ENCODE measurements around the gene H2AZ2.
A peak's percentile ranks its signal among the peaks of the same experiment; 100 is the strongest.
"Not testable (repeated sequence)": the region's sequence is repeated elsewhere in the genome, so short reads cannot be mapped to it uniquely, and the experiment has no call there.

H2AZ2 gene

GRCh38 chr7:44811093-44811492 is 36.8 kb downstream of the H2AZ2 start:
- DNase-seq, result no peak

- no peak for DNase-seq
These were observed 38.9 kb downstream of the H2AZ2 start for GRCh38 chr7:44808914-44809393.

- DNase-seq, result no peak
These were observed 41.9 kb downstream of the H2AZ2 start for GRCh38 chr7:44805950-44806349.

- not testable (repeated sequence) for DNase-seq
These were observed 43.9 kb downstream of the H2AZ2 start for GRCh38 chr7:44803828-44804519.

- no peak for DNase-seq
These were observed 45.4 kb downstream of the H2AZ2 start for GRCh38 chr7:44802418-44803025.

- no peak for DNase-seq
These were observed 46.0 kb downstream of the H2AZ2 start for GRCh38 chr7:44801890-44802289.

GRCh38 chr7:44799939-44800338 is 47.9 kb downstream of the H2AZ2 start:
- DNase-seq, result no peak

GRCh38 chr7:44798649-44799305 is 49.1 kb downstream of the H2AZ2 start:
- no peak for DNase-seq

- DNase-seq, result peak; percentile 56 to 69
These were observed 50.3 kb downstream of the H2AZ2 start for GRCh38 chr7:44797329-44798258.

GRCh38 chr7:44796504-44797328 is 51.2 kb downstream of the H2AZ2 start, which contains the start of gene PPIA:
Gene PPIA (plus strand): TSS chr7:44796681. CDS start chr7:44796725, 44 bp downstream.
- DNase-seq, result peak; percentile 87 to 89

- peak in 1 of 2 donors; percentile 7 for DNase-seq
These were observed 51.8 kb downstream of the H2AZ2 start for GRCh38 chr7:44796034-44796503.

GRCh38 chr7:44794331-44794730 is 53.6 kb downstream of the H2AZ2 start:
- DNase-seq, result no peak

GRCh38 chr7:44793919-44794318 is 54.0 kb downstream of the H2AZ2 start:
- no peak for DNase-seq

GRCh38 chr7:44791278-44792219 is 56.3 kb downstream of the H2AZ2 start:
- no peak for DNase-seq

- no peak for DNase-seq
These were observed 57.9 kb downstream of the H2AZ2 start for GRCh38 chr7:44789990-44790389.

- no peak for DNase-seq
These were observed 60.1 kb downstream of the H2AZ2 start for GRCh38 chr7:44787762-44788161.

GRCh38 chr7:44787041-44787440 is 60.8 kb downstream of the H2AZ2 start:
- DNase-seq, result no peak

GRCh38 chr7:44785218-44785617 is 62.7 kb downstream of the H2AZ2 start:
- DNase-seq, result not testable (repeated sequence)

- DNase-seq, result no peak
These were observed 63.5 kb downstream of the H2AZ2 start for GRCh38 chr7:44784364-44784763.

- DNase-seq, result no peak
These were observed 64.5 kb downstream of the H2AZ2 start for GRCh38 chr7:44783407-44783806.

GRCh38 chr7:44782460-44782859 is 65.4 kb downstream of the H2AZ2 start:
- DNase-seq, result no peak
